ENCODE data around the gene GPR152. TPM values are rescaled to one million over a fixed set of nuclear protein-coding genes. Genes with fewer than 3 reads are reported as not detected.

GPR152 gene
- total and polyA plus RNA-seq, 2 of the 8 experiments (the other 6 are each of a cell fraction or from before 2014, with no cell fraction given): not detected

DNA sequence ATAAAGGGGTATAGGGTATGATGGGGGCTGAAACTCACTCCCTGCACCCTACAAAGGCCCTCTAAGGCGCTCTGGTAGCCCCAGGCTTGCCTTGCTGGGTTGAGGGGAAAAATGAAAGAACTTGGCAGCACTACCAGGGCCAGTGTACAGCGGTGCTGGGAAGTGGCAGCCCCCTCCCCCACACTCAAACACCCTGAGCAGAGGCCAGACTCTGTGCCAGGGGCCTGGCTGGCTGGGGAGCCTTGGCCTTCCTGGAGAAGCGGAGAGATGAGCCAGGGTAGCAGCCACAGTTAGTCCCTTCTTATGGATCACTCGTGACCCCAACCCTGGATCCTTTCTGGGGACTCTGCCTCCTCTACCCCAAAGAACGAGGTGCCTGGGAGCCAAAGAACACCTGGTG, 13.8 kb upstream of the GPR152 start:
- Histone ChIP-seq H3K27me3 (replicated peaks in 1 of 4; ENCODE audit: control insufficient read depth in 3 of 4, extremely low read depth in 1 of 4, insufficient read depth in 3 of 4, low read length in 3 of 4) (no peaks in the 10 kb centered on the region), H4K91ac (replicated peaks; ENCODE audit: insufficient read length, low read length) (no peak overlapping the region), H3K23me2 (ENCODE audit: low read depth, low read length) (peaks cover 6% of the 10 kb centered on the region), H2AFZ (ENCODE audit: low read length) (no peak overlapping the region), H3K79me1 (ENCODE audit: low read depth, low read length) (peaks cover 2% of the 10 kb centered on the region), H4K5ac (ENCODE audit: insufficient read length, low read depth, low read length) (no peak overlapping the region), H2BK120ac (replicated peaks; ENCODE audit: low read depth, low read length) (no peak overlapping the region), H2BK12ac (ENCODE audit: low read depth, low read length) (no peak overlapping the region), H3K23ac (ENCODE audit: insufficient read length) (no peak overlapping the region), H3K9ac (replicated peaks in 1 of 4; ENCODE audit: extremely low read depth in 1 of 4, low read depth in 3 of 4, low read length in 3 of 4) (no peak overlapping the region), H3K56ac (replicated peaks; ENCODE audit: insufficient read length, low read depth, low read length) (no peak overlapping the region), H3K14ac (ENCODE audit: insufficient read length) (no peak overlapping the region), H3K9me3 (ENCODE audit: insufficient read depth in 2 of 2, low read depth in 1 of 2, low read length in 1 of 2) (no peaks in the 10 kb centered on the region), H3K79me2 (ENCODE audit: control insufficient read depth in 1 of 2, insufficient read depth in 2 of 2, low read length in 2 of 2) (peaks cover 0 to 3% of the 10 kb centered on the region in 2 experiments; a peak in 2 of 4 replicates), H2AK5ac (ENCODE audit: low read depth, low read length) (no peak overlapping the region), H4K8ac (ENCODE audit: extremely low read depth, insufficient read depth, low read length) (no peak overlapping the region), H3K18ac (ENCODE audit: extremely low read depth, low read length) (no peak overlapping the region), H2BK15ac (ENCODE audit: low read length) (no peak overlapping the region), H3K4me1 (replicated peaks in 1 of 4; ENCODE audit: control insufficient read depth in 3 of 4, insufficient read depth in 4 of 4, low read length in 3 of 4) (peaks cover 2 to 14% (median 6%) of the 10 kb centered on the region in 4 experiments; a peak in 6 of 7 replicates), H3K4me3 (ENCODE audit: extremely low read depth in 1 of 4, insufficient read depth in 2 of 4, low read depth in 3 of 4, low read length in 4 of 4) (no peak overlapping the region), H2BK5ac (ENCODE audit: low read depth, low read length) (no peak overlapping the region), H3K36me3 (ENCODE audit: control insufficient read depth in 2 of 4, insufficient read depth in 4 of 4, low read length in 3 of 4) (no peaks in the 10 kb centered on the region), H3K27ac (ENCODE audit: low read depth, low read length) (no peak overlapping the region), H3K4me2 (ENCODE audit: insufficient read depth in 1 of 2, low read depth in 2 of 2, low read length in 2 of 2) (no peak overlapping the region), H2BK20ac (ENCODE audit: low read length) (no peak overlapping the region), H3K4ac (replicated peaks; ENCODE audit: insufficient read length, low read depth, low read length) (no peak overlapping the region), H4K20me1 (replicated peaks in 1 of 2; ENCODE audit: control insufficient read depth in 1 of 2, insufficient read depth in 2 of 2, low read length in 2 of 2) (peaks cover 0 to 3% of the 10 kb centered on the region in 2 experiments)
- DNase-seq (ENCODE audit: low read depth in 1 of 2, low spot score in 2 of 2) (no peak), FAIRE-seq (no peak)
- ChIA-PET CTCF (ENCODE audit: partially characterized antibody) (interaction anchor here (1.1 to 2.3 kb wide), 4 partner anchors 65 to 161 kb away, joined by 3 to 15 read pairs (median 6); partner anchors contain the start of gene PPP1CA), POLR2A (ENCODE audit: partially characterized antibody) (interaction anchor here (0.6 to 2.3 kb wide), 11 partner anchors 10 to 65 kb away, joined by 3 to 15 read pairs (median 6); partner anchors contain the start of genes CABP4, CORO1B, GPR152 and PPP1CA)
- 75% methylated on average over 5 of the region's 5 CpGs; no CpG with 5 or more reads in 1 of the 2 experiments for whole genome bisulfite sequencing, 2 experiments (ENCODE audit: extremely low coverage in 1 of 2, insufficient coverage in 1 of 2, insufficient read length in 1 of 2, insufficient replicate concordance in 2 of 2, low coverage in 1 of 2, low lambda C conversion rate in 2 of 2, missing lambda C conversion rate in 1 of 2)
- TF ChIP-seq KDM4A (IDR thresholded peaks at IDR 0.05; ENCODE audit: low read depth, low read length, severe bottlenecking): no peak
- TF ChIP-seq KDM5A (IDR thresholded peaks at IDR 0.05; ENCODE audit: low read length): no peak
- TF ChIP-seq BACH1 (IDR thresholded peaks at IDR 0.05; ENCODE audit: low read length): no peak

Measured in H1 (cell line).